ENCODE data around the gene CAST.
"Not testable (repeated sequence)": the region's sequence is repeated elsewhere in the genome, so short reads cannot be mapped to it uniquely, and the experiment has no call there.

CAST gene

DNA sequence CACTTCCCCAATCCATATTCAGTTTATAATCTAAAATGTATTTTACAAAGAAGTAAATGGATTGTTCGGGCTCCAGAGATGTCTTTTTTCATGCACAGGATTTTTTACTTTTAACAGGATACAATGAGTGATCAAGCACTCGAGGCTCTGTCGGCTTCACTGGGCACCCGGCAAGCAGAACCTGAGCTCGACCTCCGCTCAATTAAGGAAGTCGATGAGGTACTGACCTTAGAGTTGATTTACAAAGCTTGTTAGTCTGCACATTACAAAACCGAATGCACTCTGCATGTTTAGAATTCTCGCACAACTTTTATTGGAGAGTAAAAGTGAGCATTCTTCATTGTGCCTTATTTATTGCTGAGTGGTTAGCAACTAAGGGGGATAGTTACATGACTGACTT, 80.4 kb downstream of the CAST start:
- Histone ChIP-seq H3K9me3 (no peaks in the 10 kb centered on the region), H3K4me3 (ENCODE audit: low read depth, low read length) (no peak overlapping the region), H3K36me3 (no peaks in the 10 kb centered on the region; the same call in 1 of the 2 replicates), H3K27me3 (no peaks in the 10 kb centered on the region), H3K4me1 (peaks cover 7% of the 10 kb centered on the region)
- DNase-seq, result no peak
- TF ChIP-seq, protein P1, sequence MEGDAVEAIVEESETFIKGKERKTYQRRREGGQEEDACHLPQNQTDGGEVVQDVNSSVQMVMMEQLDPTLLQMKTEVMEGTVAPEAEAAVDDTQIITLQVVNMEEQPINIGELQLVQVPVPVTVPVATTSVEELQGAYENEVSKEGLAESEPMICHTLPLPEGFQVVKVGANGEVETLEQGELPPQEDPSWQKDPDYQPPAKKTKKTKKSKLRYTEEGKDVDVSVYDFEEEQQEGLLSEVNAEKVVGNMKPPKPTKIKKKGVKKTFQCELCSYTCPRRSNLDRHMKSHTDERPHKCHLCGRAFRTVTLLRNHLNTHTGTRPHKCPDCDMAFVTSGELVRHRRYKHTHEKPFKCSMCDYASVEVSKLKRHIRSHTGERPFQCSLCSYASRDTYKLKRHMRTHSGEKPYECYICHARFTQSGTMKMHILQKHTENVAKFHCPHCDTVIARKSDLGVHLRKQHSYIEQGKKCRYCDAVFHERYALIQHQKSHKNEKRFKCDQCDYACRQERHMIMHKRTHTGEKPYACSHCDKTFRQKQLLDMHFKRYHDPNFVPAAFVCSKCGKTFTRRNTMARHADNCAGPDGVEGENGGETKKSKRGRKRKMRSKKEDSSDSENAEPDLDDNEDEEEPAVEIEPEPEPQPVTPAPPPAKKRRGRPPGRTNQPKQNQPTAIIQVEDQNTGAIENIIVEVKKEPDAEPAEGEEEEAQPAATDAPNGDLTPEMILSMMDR (IDR thresholded peaks at IDR 0.05; ENCODE audit: low read depth, low read length), result no peak

DNA sequence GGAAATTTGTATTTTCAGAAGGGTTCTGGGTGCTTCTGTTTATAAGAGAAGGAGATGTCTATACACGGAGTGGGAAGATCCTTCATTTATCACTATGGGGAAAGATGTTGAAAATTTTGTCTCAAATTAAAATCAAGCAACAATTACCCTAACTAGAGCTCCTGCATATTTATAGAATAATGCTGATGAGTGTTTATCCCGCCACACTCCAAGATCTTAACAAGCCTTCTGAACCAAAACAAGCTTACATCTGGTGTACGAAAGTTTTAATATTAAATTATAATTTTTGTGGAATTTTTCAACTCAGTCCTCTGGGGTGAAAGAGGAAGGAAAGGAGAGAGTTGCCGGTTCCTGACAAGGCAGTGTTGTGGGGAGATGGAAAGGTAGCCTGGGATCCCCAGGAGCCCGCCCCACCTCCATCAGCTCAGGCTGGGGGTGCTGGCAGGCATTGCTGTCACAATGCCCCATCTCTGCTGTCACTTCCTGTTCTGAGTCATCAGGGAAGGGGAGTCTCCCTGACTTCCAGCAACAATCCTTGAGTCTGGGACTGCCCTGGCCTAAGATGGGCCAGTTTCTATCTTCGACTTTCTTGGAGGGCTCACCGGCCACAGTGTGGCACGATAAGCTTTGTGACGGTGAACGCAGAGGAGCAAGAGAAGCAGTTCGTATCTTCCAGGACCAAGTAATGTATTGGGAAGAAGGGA, 81.0 kb downstream of the CAST start:
- Histone ChIP-seq H3K9me3 (no peaks in the 10 kb centered on the region), H3K36me3 (no peaks in the 10 kb centered on the region; the same call in 1 of the 2 replicates), H3K4me3 (ENCODE audit: low read depth, low read length) (no peak overlapping the region), H3K4me1 (peaks cover 7% of the 10 kb centered on the region), H3K27me3 (no peaks in the 10 kb centered on the region)
- TF ChIP-seq, protein P1 (IDR thresholded peaks at IDR 0.05; ENCODE audit: low read depth, low read length), result no peak
- DNase-seq, result no peak

DNA sequence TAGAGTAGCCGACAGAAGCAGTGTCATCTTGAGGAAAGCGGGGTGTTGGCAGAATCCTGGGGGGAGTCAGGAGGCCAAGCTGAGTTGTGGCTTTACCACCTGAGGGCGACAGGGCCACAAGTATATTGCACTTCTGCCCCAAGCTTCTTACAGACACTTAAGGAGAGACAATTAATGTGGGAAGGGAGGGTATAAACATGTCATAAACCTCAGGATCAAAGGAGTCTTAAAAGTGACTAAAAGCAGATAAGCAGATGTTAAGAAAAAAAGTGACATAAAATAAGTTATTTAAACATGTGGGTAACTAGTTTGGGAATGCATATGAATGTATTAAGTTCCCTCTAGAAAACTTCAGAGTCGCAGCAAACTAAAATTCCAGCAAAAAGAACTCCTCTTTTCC, 81.6 kb downstream of the CAST start:
- H3K27me3 ChIP-seq, result no peaks in the 10 kb centered on the region
- H3K36me3 ChIP-seq, result no peaks in the 10 kb centered on the region; the same call in 1 of the 2 replicates
- no peak overlapping the region for H3K4me3 ChIP-seq (ENCODE audit: low read depth, low read length)
- DNase-seq, result no peak
- TF ChIP-seq, protein P1 (IDR thresholded peaks at IDR 0.05; ENCODE audit: low read depth, low read length), result no peak
- H3K4me1 ChIP-seq, result peaks cover 7% of the 10 kb centered on the region
- H3K9me3 ChIP-seq, result no peaks in the 10 kb centered on the region

DNA sequence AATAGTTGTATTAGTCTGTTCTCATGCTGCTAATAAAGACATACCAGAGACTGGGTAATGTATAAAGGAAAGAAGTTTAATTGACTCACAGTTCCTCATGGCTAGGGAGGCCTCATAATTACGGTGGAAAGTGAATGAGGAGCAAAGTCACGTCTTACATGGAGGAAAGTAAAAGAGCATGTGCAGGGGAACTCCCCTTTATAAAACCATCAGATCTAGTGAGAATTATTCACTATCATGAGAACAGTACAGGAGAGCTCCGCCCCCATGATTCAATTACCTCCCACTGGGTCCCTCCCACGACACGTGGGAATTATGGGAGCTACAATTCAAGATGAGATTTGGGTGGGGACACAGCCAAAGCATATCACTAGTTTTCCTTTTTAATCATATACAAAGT, 82.0 kb downstream of the CAST start:
- not testable (repeated sequence) for H3K4me1 ChIP-seq; H3K4me3 ChIP-seq (ENCODE audit: low read depth, low read length); H3K27me3 ChIP-seq; DNase-seq; H3K36me3 ChIP-seq; H3K9me3 ChIP-seq

DNA sequence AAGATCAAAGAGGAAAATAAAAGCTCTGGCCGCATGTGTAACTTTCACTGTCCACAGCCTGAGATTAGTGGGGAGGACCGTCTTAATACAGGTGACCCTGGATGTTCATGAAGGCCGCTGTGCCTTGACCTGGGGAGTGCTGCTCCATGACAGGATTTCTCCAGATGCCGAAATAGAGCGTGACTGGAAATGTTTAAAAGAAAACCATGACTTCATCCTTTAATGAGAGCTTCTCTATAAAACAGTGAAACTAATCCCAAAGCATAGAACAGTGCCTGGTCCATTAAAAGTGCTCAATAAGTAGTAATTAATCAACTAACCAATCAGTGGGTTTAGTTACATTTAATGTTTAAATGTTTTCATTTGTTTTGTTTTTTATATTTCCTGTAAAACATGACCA, 82.8 kb downstream of the CAST start:
- no peak for DNase-seq
- peaks cover 7% of the 10 kb centered on the region for H3K4me1 ChIP-seq
- H3K4me3 ChIP-seq (ENCODE audit: low read depth, low read length), result no peak overlapping the region
- H3K27me3 ChIP-seq, result no peaks in the 10 kb centered on the region
- H3K36me3 ChIP-seq, result no peaks in the 10 kb centered on the region; the same call in 1 of the 2 replicates
- no peaks in the 10 kb centered on the region for H3K9me3 ChIP-seq
- TF ChIP-seq, protein P1 (IDR thresholded peaks at IDR 0.05; ENCODE audit: low read depth, low read length), result no peak

DNA sequence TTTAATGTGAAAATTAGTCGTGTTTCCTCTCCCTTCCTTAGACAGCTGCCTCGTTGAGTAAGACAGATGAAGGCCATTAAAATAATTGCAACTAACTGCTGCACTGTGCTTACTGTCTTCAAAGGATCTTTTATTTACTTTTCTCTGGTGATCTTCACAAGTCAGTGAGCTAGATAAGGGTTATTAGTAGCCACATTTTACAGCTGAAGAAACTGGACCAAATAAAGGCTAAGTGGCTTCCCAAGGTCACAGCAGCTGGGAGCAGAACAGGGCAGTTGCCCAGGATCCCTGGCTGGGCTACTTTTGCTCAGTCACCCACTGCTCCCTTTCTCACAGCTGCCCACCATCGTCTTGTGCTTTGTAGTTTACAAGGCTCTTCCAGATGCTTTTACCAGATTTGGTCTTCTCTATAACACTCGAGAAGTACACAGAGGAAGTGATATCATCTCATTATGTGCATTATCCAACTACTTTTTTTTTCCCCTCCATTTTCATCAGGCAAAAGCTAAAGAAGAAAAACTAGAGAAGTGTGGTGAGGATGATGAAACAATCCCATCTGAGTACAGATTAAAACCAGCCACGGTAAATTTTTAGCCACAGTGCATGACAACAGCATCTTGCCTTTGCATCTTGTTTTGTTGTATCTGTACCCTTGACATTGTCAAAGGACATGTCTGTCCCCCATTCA, 83.8 kb downstream of the CAST start:
- H3K36me3 ChIP-seq, result no peaks in the 10 kb centered on the region; the same call in 1 of the 2 replicates
- H3K4me1 ChIP-seq, result peaks cover 7% of the 10 kb centered on the region
- TF ChIP-seq, protein P1 (IDR thresholded peaks at IDR 0.05; ENCODE audit: low read depth, low read length), result no peak
- no peaks in the 10 kb centered on the region for H3K27me3 ChIP-seq
- no peaks in the 10 kb centered on the region for H3K9me3 ChIP-seq
- H3K4me3 ChIP-seq (ENCODE audit: low read depth, low read length), result no peak overlapping the region
- DNase-seq, result no peak

All from BE2C (cell line).